Dendritic cell treated with granulocyte-macrophage colony-stimulating factor and Interleukin-4, amounts not matched to agents 40 ng/mL and 50 ng/mL, for 4 days (primary cell): Measurements from ENCODE around the gene ATP5PB.

ENCODE experiments used
- H3K27ac Mint-ChIP-seq: one replicate; pipeline ENCODE4 v1.8.0; 2022; ENCODE audit warnings: mild to moderate bottlenecking, mixed read lengths
- H3K27me3 Mint-ChIP-seq: one replicate; pipeline ENCODE4 v1.8.0; 2022; ENCODE audit warnings: mild to moderate bottlenecking, mixed read lengths
- H3K36me3 Mint-ChIP-seq: one replicate; pipeline ENCODE4 v1.8.0; 2022; ENCODE audit warnings: low read depth, mixed read lengths
- H3K4me1 Mint-ChIP-seq: one replicate; pipeline ENCODE4 v1.8.0; 2022; ENCODE audit warnings: low read depth, mixed read lengths
- H3K4me3 Mint-ChIP-seq: one replicate; pipeline ENCODE4 v1.8.0; 2022; ENCODE audit warnings: mild to moderate bottlenecking, moderate library complexity, mixed read lengths
- H3K9me3 Mint-ChIP-seq: one replicate; pipeline ENCODE4 v1.8.0; 2022; ENCODE audit warnings: mixed read lengths
- intact Hi-C: fragments of 100-400 bp; cut with micrococcal nuclease; formaldehyde crosslinking; loops from one replicate; pipeline ENCODE4 v1.15.0; 2022

The ATP5PB gene

GRCh38 chr1:111490220-111490619 is 41.0 kb downstream of the ATP5PB start:
- H3K36me3 Mint-ChIP-seq, result peaks cover 5% of the 10 kb centered on the region
- peaks cover 82% of the 10 kb centered on the region for H3K4me1 Mint-ChIP-seq
- peaks cover 10% of the 10 kb centered on the region for H3K9me3 Mint-ChIP-seq
- H3K27ac Mint-ChIP-seq, result peak overlapping the region; percentile 92
- intact Hi-C loops, result no loop called here
- no peaks in the 10 kb centered on the region for H3K27me3 Mint-ChIP-seq
- H3K4me3 Mint-ChIP-seq, result no peak overlapping the region

GRCh38 chr1:111491070-111491469 is 41.8 kb downstream of the ATP5PB start:
- Mint-ChIP-seq H3K4me1 (peaks cover 78% of the 10 kb centered on the region), H3K36me3 (no peaks in the 10 kb centered on the region), H3K27ac (peak overlapping the region; percentile 92), H3K4me3 (no peak overlapping the region), H3K27me3 (no peaks in the 10 kb centered on the region), H3K9me3 (peaks cover 10% of the 10 kb centered on the region)
- intact Hi-C loops, result no loop called here

- H3K4me1 Mint-ChIP-seq, result peaks cover 79% of the 10 kb centered on the region
- peak overlapping the region; percentile 72 for H3K27ac Mint-ChIP-seq
- H3K36me3 Mint-ChIP-seq, result peaks cover 36% of the 10 kb centered on the region
- H3K4me3 Mint-ChIP-seq, result no peak overlapping the region
- intact Hi-C loops, result no loop called here
- H3K9me3 Mint-ChIP-seq, result peaks cover 25% of the 10 kb centered on the region
- H3K27me3 Mint-ChIP-seq, result no peaks in the 10 kb centered on the region
Observed at GRCh38 chr1:111496398-111496797, 47.1 kb downstream of the ATP5PB start.

GRCh38 chr1:111497592-111497991 is 48.3 kb downstream of the ATP5PB start:
- peaks cover 43% of the 10 kb centered on the region for H3K36me3 Mint-ChIP-seq
- H3K9me3 Mint-ChIP-seq, result peaks cover 25% of the 10 kb centered on the region
- intact Hi-C loops, result no loop called here
- peak overlapping the region; percentile 72 for H3K27ac Mint-ChIP-seq
- H3K4me1 Mint-ChIP-seq, result peaks cover 72% of the 10 kb centered on the region
- no peak overlapping the region for H3K4me3 Mint-ChIP-seq
- no peaks in the 10 kb centered on the region for H3K27me3 Mint-ChIP-seq

- Mint-ChIP-seq H3K4me1 (peaks cover 77% of the 10 kb centered on the region), H3K9me3 (peaks cover 22% of the 10 kb centered on the region), H3K27ac (peak overlapping the region; percentile 61), H3K4me3 (peak overlapping the region; percentile 55), H3K36me3 (peaks cover 47% of the 10 kb centered on the region), H3K27me3 (no peaks in the 10 kb centered on the region)
- intact Hi-C loops, result no loop called here
Observed at GRCh38 chr1:111499026-111499785, 49.9 kb downstream of the ATP5PB start.

- H3K27me3 Mint-ChIP-seq, result no peaks in the 10 kb centered on the region
- peaks cover 87% of the 10 kb centered on the region for H3K4me1 Mint-ChIP-seq
- peak overlapping the region; percentile 74 for H3K4me3 Mint-ChIP-seq
- H3K9me3 Mint-ChIP-seq, result peaks cover 9% of the 10 kb centered on the region
- H3K27ac Mint-ChIP-seq, result peak overlapping the region; percentile 63
- intact Hi-C loops, result no loop called here
- peaks cover 44% of the 10 kb centered on the region for H3K36me3 Mint-ChIP-seq
Observed at GRCh38 chr1:111501645-111502044, 52.4 kb downstream of the ATP5PB start.

GRCh38 chr1:111503585-111504060 is 54.4 kb downstream of the ATP5PB start, which contains the start of the genes ADORA3 and TMIGD3:
ADORA3 (minus strand) TSS chr1:111503633; CDS start chr1:111503354, 279 bp downstream.
TMIGD3 (minus strand) TSS chr1:111503633; CDS start chr1:111503354, 279 bp downstream.
- H3K27me3 Mint-ChIP-seq, result no peaks in the 10 kb centered on the region
- peaks cover 70% of the 10 kb centered on the region for H3K4me1 Mint-ChIP-seq
- no peak within 1 kb of the TSS for H3K27ac Mint-ChIP-seq
- intact Hi-C loops, result no loop called here
- H3K4me3 Mint-ChIP-seq, result peak within 1 kb of the TSS; percentile 58
- peaks cover 7% of the 10 kb centered on the region for H3K9me3 Mint-ChIP-seq
- peaks cover 36% of the 10 kb centered on the region for H3K36me3 Mint-ChIP-seq

GRCh38 chr1:111504097-111504496 is 54.8 kb downstream of the ATP5PB start:
- Mint-ChIP-seq H3K27me3 (no peaks in the 10 kb centered on the region), H3K27ac (no peak overlapping the region), H3K36me3 (peaks cover 35% of the 10 kb centered on the region), H3K4me3 (peak overlapping the region; percentile 33), H3K9me3 (peaks cover 7% of the 10 kb centered on the region), H3K4me1 (peaks cover 65% of the 10 kb centered on the region)
- intact Hi-C loops, result no loop called here

GRCh38 chr1:111505641-111506119 is 56.4 kb downstream of the ATP5PB start:
- intact Hi-C loops, result loop anchor here (2.0 to 5.0 kb wide), 3 partner anchors 25 to 57 kb away; partner anchors contain the start of genes ATP5PB, C1orf162 and WDR77
- Mint-ChIP-seq H3K27me3 (no peaks in the 10 kb centered on the region), H3K36me3 (peaks cover 19% of the 10 kb centered on the region), H3K9me3 (no peaks in the 10 kb centered on the region), H3K27ac (no peak overlapping the region), H3K4me1 (peaks cover 49% of the 10 kb centered on the region), H3K4me3 (peak overlapping the region; percentile 20)

GRCh38 chr1:111506561-111506960 is 57.3 kb downstream of the ATP5PB start:
- Mint-ChIP-seq H3K27me3 (no peaks in the 10 kb centered on the region), H3K4me3 (no peak overlapping the region)

GRCh38 chr1:111507411-111508201 is 58.3 kb downstream of the ATP5PB start:
- H3K9me3 Mint-ChIP-seq, result no peaks in the 10 kb centered on the region
- H3K27me3 Mint-ChIP-seq, result no peaks in the 10 kb centered on the region
- peaks cover 41% of the 10 kb centered on the region for H3K4me1 Mint-ChIP-seq
- intact Hi-C loops, result loop anchor here (1.0 to 5.0 kb wide), 5 partner anchors 27 to 149 kb away; partner anchors contain the start of genes ATP5PB, C1orf162 and WDR77
- H3K27ac Mint-ChIP-seq, result no peak overlapping the region
- H3K4me3 Mint-ChIP-seq, result peak overlapping the region; percentile 59
- H3K36me3 Mint-ChIP-seq, result peaks cover 5% of the 10 kb centered on the region

More at GRCh38 chr1:111506561-111506960, 57.3 kb downstream of the ATP5PB start:
- Mint-ChIP-seq H3K36me3 (peaks cover 10% of the 10 kb centered on the region), H3K27ac (no peak overlapping the region), H3K4me1 (peaks cover 43% of the 10 kb centered on the region), H3K9me3 (no peaks in the 10 kb centered on the region)
- intact Hi-C loops, result loop anchor here (2.0 to 5.0 kb wide), 3 partner anchors 26 to 58 kb away; partner anchors contain the start of genes ATP5PB, C1orf162 and WDR77

- Mint-ChIP-seq H3K27ac (no peak overlapping the region), H3K4me3 (no peak overlapping the region), H3K4me1 (peaks cover 33% of the 10 kb centered on the region), H3K36me3 (no peaks in the 10 kb centered on the region), H3K9me3 (no peaks in the 10 kb centered on the region), H3K27me3 (no peaks in the 10 kb centered on the region)
- intact Hi-C loops, result loop anchor here (2.0 to 5.0 kb wide), 2 partner anchors 38 to 111 kb away; partner anchors contain the start of gene C1orf162
Observed at GRCh38 chr1:111509997-111510375, 60.7 kb downstream of the ATP5PB start.

- H3K36me3 Mint-ChIP-seq, result peaks cover 8% of the 10 kb centered on the region
- no peaks in the 10 kb centered on the region for H3K27me3 Mint-ChIP-seq
- no peaks in the 10 kb centered on the region for H3K9me3 Mint-ChIP-seq
- peaks cover 33% of the 10 kb centered on the region for H3K4me1 Mint-ChIP-seq
- no peak overlapping the region for H3K4me3 Mint-ChIP-seq
- intact Hi-C loops, result no loop called here
- H3K27ac Mint-ChIP-seq, result no peak overlapping the region
Observed at GRCh38 chr1:111511370-111511769, 62.1 kb downstream of the ATP5PB start.
